ENCODE data around the gene BICDL1. TPM values are rescaled to one million over a fixed set of nuclear protein-coding genes. Genes with fewer than 3 reads are reported as not detected.

Gene BICDL1
- total RNA-seq, 2 experiments from 2014 or later = 51.2 to 65.9 TPM

- peaks cover 27% of the 10 kb centered on the region for H3K36me3 Mint-ChIP-seq (ENCODE audit: low read depth)
Observed at GRCh38 chr12:120062976-120063579, 74.0 kb downstream of the BICDL1 start.

GRCh38 chr12:120064054-120064940 lies 75.3 kb downstream of the BICDL1 start:
- no peaks in the 10 kb centered on the region for H3K9me3 Mint-ChIP-seq
- H3K4me3 Mint-ChIP-seq = no peak overlapping the region
- DNase-seq = no peak
- H3K27me3 Mint-ChIP-seq = no peaks in the 10 kb centered on the region
- H3K4me1 Mint-ChIP-seq = no peaks in the 10 kb centered on the region
- H3K27ac Mint-ChIP-seq = peak overlapping the region; percentile 42
- POLR2A ChIA-PET = no interaction called here
- peaks cover 27% of the 10 kb centered on the region for H3K36me3 Mint-ChIP-seq (ENCODE audit: low read depth)
- CTCF ChIA-PET = interaction anchor here (1.0 to 1.7 kb wide), 4 partner anchors 13 to 38 kb away, joined by 3 to 5 read pairs (median 3); no protein-coding TSS in a partner anchor

More at GRCh38 chr12:120062976-120063579, 74.0 kb downstream of the BICDL1 start:
- Mint-ChIP-seq H3K4me1 (peaks cover 2% of the 10 kb centered on the region), H3K9me3 (no peaks in the 10 kb centered on the region), H3K27me3 (no peaks in the 10 kb centered on the region), H3K4me3 (no peak overlapping the region), H3K27ac (no peak overlapping the region)
- ChIA-PET POLR2A (no interaction called here), CTCF (interaction anchor here (0.6 kb wide), 1 partner anchor 9 kb away, joined by 3 read pairs; no protein-coding TSS in a partner anchor)
- no peak for DNase-seq

GRCh38 chr12:120065472-120065871 lies 76.4 kb downstream of the BICDL1 start:
- CTCF ChIA-PET = interaction anchor here (1.0 to 1.7 kb wide), 4 partner anchors 14 to 37 kb away, joined by 3 to 5 read pairs (median 3); no protein-coding TSS in a partner anchor

GRCh38 chr12:120066341-120066740 lies 77.3 kb downstream of the BICDL1 start:
- no peaks in the 10 kb centered on the region for H3K9me3 Mint-ChIP-seq
- H3K27ac Mint-ChIP-seq = no peak overlapping the region
- ChIA-PET CTCF (no interaction called here), POLR2A (no interaction called here)
- no peak for DNase-seq
- no peaks in the 10 kb centered on the region for H3K27me3 Mint-ChIP-seq
- no peak overlapping the region for H3K4me3 Mint-ChIP-seq
- no peaks in the 10 kb centered on the region for H3K4me1 Mint-ChIP-seq
- peaks cover 27% of the 10 kb centered on the region for H3K36me3 Mint-ChIP-seq (ENCODE audit: low read depth)

More at GRCh38 chr12:120065472-120065871, 76.4 kb downstream of the BICDL1 start:
- DNase-seq = no peak
- no peak overlapping the region for H3K4me3 Mint-ChIP-seq
- no peaks in the 10 kb centered on the region for H3K4me1 Mint-ChIP-seq
- no peaks in the 10 kb centered on the region for H3K27me3 Mint-ChIP-seq
- no peak overlapping the region for H3K27ac Mint-ChIP-seq
- H3K9me3 Mint-ChIP-seq = no peaks in the 10 kb centered on the region
- H3K36me3 Mint-ChIP-seq (ENCODE audit: low read depth) = peaks cover 27% of the 10 kb centered on the region
- POLR2A ChIA-PET = no interaction called here

GRCh38 chr12:120067084-120067869 lies 78.2 kb downstream of the BICDL1 start:
- no peak overlapping the region for H3K27ac Mint-ChIP-seq
- H3K36me3 Mint-ChIP-seq (ENCODE audit: low read depth) = peaks cover 28% of the 10 kb centered on the region
- no peaks in the 10 kb centered on the region for H3K27me3 Mint-ChIP-seq
- H3K9me3 Mint-ChIP-seq = no peaks in the 10 kb centered on the region
- DNase-seq = no peak
- no peak overlapping the region for H3K4me3 Mint-ChIP-seq
- ChIA-PET POLR2A (no interaction called here), CTCF (interaction anchor here (0.5 kb wide), 1 partner anchor 90 kb away, joined by 3 read pairs; no protein-coding TSS in a partner anchor)
- H3K4me1 Mint-ChIP-seq = no peaks in the 10 kb centered on the region

GRCh38 chr12:120067901-120068300 lies 78.9 kb downstream of the BICDL1 start:
- H3K27me3 Mint-ChIP-seq = no peaks in the 10 kb centered on the region
- H3K9me3 Mint-ChIP-seq = no peaks in the 10 kb centered on the region
- peaks cover 30% of the 10 kb centered on the region for H3K36me3 Mint-ChIP-seq (ENCODE audit: low read depth)
- CTCF ChIA-PET = interaction anchor here (0.5 to 1.7 kb wide), 2 partner anchors 32 to 90 kb away, joined by 3 to 4 read pairs; no protein-coding TSS in a partner anchor
- no peak for DNase-seq
- no peaks in the 10 kb centered on the region for H3K4me1 Mint-ChIP-seq
- no peak overlapping the region for H3K4me3 Mint-ChIP-seq
- POLR2A ChIA-PET = no interaction called here
- peak overlapping the region; percentile 37 for H3K27ac Mint-ChIP-seq

- Mint-ChIP-seq H3K4me3 (no peak overlapping the region), H3K9me3 (no peaks in the 10 kb centered on the region), H3K27me3 (no peaks in the 10 kb centered on the region), H3K4me1 (peaks cover 6% of the 10 kb centered on the region), H3K27ac (no peak overlapping the region), H3K36me3 (ENCODE audit: low read depth) (peaks cover 35% of the 10 kb centered on the region)
- DNase-seq = no peak
- ChIA-PET CTCF (interaction anchor here (0.9 to 1.7 kb wide), 4 partner anchors 9 to 34 kb away, joined by 3 to 4 read pairs (median 4); no protein-coding TSS in a partner anchor), POLR2A (no interaction called here)
Observed at GRCh38 chr12:120069278-120069677, 80.2 kb downstream of the BICDL1 start.

- DNase-seq = no peak
- no peak overlapping the region for H3K27ac Mint-ChIP-seq
- H3K36me3 Mint-ChIP-seq (ENCODE audit: low read depth) = peaks cover 37% of the 10 kb centered on the region
- no peaks in the 10 kb centered on the region for H3K27me3 Mint-ChIP-seq
- H3K4me1 Mint-ChIP-seq = peaks cover 18% of the 10 kb centered on the region
- H3K9me3 Mint-ChIP-seq = no peaks in the 10 kb centered on the region
- no peak overlapping the region for H3K4me3 Mint-ChIP-seq
- CTCF ChIA-PET = interaction anchor here (1.3 to 2.9 kb wide), 5 partner anchors 10 to 29 kb away, joined by 3 to 18 read pairs (median 4); no protein-coding TSS in a partner anchor
- POLR2A ChIA-PET = no interaction called here
Observed at GRCh38 chr12:120071493-120072020, 82.5 kb downstream of the BICDL1 start.

GRCh38 chr12:120072472-120073249 lies 83.6 kb downstream of the BICDL1 start:
- H3K4me1 Mint-ChIP-seq = peaks cover 18% of the 10 kb centered on the region
- CTCF ChIA-PET = interaction anchor here (0.6 to 2.9 kb wide), 7 partner anchors 9 to 244 kb away, joined by 3 to 18 read pairs (median 4); no protein-coding TSS in a partner anchor
- peaks cover 38% of the 10 kb centered on the region for H3K36me3 Mint-ChIP-seq (ENCODE audit: low read depth)
- H3K27ac Mint-ChIP-seq = no peak overlapping the region
- no peaks in the 10 kb centered on the region for H3K27me3 Mint-ChIP-seq
- no peak overlapping the region for H3K4me3 Mint-ChIP-seq
- H3K9me3 Mint-ChIP-seq = no peaks in the 10 kb centered on the region
- no peak for DNase-seq
- POLR2A ChIA-PET = no interaction called here

GRCh38 chr12:120075034-120075616 lies 86.1 kb downstream of the BICDL1 start:
- peak; percentile 24 for DNase-seq
- Mint-ChIP-seq H3K27ac (peak overlapping the region; percentile 90), H3K4me3 (peak overlapping the region; percentile 26), H3K4me1 (peaks cover 30% of the 10 kb centered on the region), H3K9me3 (no peaks in the 10 kb centered on the region), H3K36me3 (ENCODE audit: low read depth) (peaks cover 41% of the 10 kb centered on the region), H3K27me3 (no peaks in the 10 kb centered on the region)
- POLR2A ChIA-PET = no interaction called here
- CTCF ChIA-PET = interaction anchor here (0.6 to 1.7 kb wide), 3 partner anchors 12 to 1385 kb away, joined by 3 read pairs; no protein-coding TSS in a partner anchor

GRCh38 chr12:120076651-120077050 lies 87.6 kb downstream of the BICDL1 start:
- H3K27ac Mint-ChIP-seq = no peak overlapping the region
- H3K9me3 Mint-ChIP-seq = no peaks in the 10 kb centered on the region
- no peak for DNase-seq
- POLR2A ChIA-PET = no interaction called here
- CTCF ChIA-PET = interaction anchor here (1.7 kb wide), 1 partner anchor 24 kb away, joined by 3 read pairs; no protein-coding TSS in a partner anchor
- H3K36me3 Mint-ChIP-seq (ENCODE audit: low read depth) = peaks cover 42% of the 10 kb centered on the region
- no peak overlapping the region for H3K4me3 Mint-ChIP-seq
- H3K27me3 Mint-ChIP-seq = no peaks in the 10 kb centered on the region
- H3K4me1 Mint-ChIP-seq = peaks cover 30% of the 10 kb centered on the region

Data from activated CD4-positive, alpha-beta T cell treated with anti-CD3 and anti-CD28 coated beads, Interleukin-2, amount 10 ng/mL, durations not matched to agents 7 days and 5 days (primary cell).